ENCODE results near the gene RNF217.

RNF217 gene

DNA sequence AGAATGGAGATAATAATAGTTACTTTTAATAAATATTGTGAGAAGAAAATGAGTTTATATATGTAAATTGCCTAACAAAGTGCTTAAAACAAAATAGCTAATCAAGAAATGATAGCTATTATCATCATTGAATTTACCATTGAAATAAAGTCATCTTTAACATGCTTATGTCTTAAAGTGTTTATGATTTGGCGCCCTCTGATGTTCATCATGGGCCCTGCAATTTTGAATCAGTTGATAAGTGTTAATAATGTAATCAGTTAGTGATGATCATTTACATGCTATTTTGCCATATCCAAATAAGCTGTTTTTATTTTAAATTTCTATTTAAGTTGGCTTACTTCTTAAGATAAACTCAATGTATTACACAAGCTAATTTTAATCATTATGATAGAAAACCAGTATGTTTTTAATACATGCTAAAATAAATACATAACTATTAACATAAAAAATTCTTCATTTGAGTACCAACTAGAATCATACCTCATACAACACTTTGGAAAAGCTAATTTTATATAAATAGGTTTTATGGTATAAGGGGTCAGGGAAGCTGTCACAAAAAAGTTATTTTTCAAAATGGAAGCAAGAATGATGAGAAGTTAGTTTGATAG lies 152.1 kb downstream of the RNF217 start:
- DNase-seq (ENCODE audit: extremely low read depth, low read depth), result no peak
- peak; percentile 88 for TF ChIP-seq CTCF (IDR thresholded peaks at IDR 0.05; ENCODE audit: low read depth, low read length)

GRCh38 chr6:125116170-125116569 lies 153.9 kb downstream of the RNF217 start:
- no peak for TF ChIP-seq CTCF (IDR thresholded peaks at IDR 0.05; ENCODE audit: low read depth, low read length)
- DNase-seq (ENCODE audit: extremely low read depth, low read depth), result no peak

DNA sequence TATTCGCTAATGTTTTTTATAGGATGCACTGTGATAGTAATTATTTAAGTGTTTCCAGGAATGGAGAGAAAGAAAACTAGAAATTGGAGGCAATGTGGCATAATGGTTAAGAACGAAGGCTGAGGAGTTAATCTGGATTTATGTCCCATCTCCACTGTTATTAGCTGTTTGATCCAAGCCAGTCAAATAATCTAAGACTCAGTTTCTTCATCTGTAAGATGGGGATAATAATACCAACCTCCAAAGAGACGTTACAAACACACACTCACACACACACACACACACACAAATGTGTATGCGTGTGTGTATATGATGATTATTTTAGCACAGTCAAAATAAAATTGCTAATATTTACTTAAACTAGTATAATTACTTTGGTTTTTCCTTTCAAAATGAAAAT lies 154.5 kb downstream of the RNF217 start:
- no peak for TF ChIP-seq CTCF (IDR thresholded peaks at IDR 0.05; ENCODE audit: low read depth, low read length)
- no peak for DNase-seq (ENCODE audit: extremely low read depth, low read depth)

GRCh38 chr6:125117818-125118217 lies 155.6 kb downstream of the RNF217 start:
- no peak for TF ChIP-seq CTCF (IDR thresholded peaks at IDR 0.05; ENCODE audit: low read depth, low read length)
- no peak for DNase-seq (ENCODE audit: extremely low read depth, low read depth)

DNA sequence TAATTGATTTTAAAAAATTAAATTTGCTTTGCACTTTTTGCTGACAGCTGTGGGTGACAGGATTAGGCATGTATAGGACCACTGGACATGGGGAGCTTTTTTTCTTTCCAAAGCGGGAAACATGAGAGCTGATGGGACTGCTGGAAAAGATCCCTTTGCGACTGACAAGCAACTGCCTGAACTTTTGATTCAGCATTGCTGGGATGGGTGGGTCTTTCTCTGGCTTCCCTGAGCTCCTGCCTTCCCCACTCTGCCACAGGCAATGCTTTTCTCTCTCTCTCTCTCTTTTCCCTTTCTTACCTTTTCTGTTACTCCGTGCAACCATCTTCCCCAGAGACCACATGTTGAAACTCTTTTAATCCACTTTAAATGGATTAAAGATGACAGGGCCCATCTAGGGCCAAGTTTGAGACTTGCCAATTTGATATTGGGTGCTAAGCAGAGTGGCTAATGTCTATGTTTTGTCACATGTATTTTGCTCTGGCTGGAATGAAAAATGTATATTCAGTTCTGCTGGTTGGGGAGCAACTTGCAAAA lies 157.9 kb downstream of the RNF217 start:
- TF ChIP-seq CTCF (IDR thresholded peaks at IDR 0.05; ENCODE audit: low read depth, low read length), result no peak
- DNase-seq (ENCODE audit: extremely low read depth, low read depth), result no peak

GRCh38 chr6:125121894-125122293 lies 159.7 kb downstream of the RNF217 start:
- no peak for TF ChIP-seq CTCF (IDR thresholded peaks at IDR 0.05; ENCODE audit: low read depth, low read length)
- no peak for DNase-seq (ENCODE audit: extremely low read depth, low read depth)

DNA sequence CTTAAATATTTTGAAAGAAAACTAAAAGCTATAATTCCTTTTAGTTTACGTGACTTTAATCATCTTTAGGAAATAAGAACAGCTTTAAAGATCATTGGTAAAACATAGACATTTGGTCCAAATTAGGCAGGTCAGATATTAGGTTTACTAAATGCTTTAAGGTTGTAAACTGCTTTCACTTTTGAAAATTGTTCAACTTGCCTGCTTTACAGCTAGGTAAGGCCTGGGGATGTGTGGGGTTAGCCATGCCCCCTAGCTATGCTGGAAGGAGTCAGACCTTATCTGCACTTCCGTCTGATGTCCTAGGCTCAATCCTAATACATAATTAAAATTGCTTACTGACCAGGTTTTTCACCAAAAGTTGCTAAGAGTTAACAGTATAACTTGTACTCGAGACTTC lies 160.8 kb downstream of the RNF217 start:
- no peak for DNase-seq (ENCODE audit: extremely low read depth, low read depth)

More for the DNA sequence above, 160.8 kb downstream of the RNF217 start:
- TF ChIP-seq CTCF (IDR thresholded peaks at IDR 0.05; ENCODE audit: low read depth, low read length), result no peak

Measured in AG09319 (cell line).